ENCODE results near the gene TMED10.
"Not testable (repeated sequence)": the region's sequence is repeated elsewhere in the genome, so short reads cannot be mapped to it uniquely, and the experiment has no call there.

Gene TMED10

GRCh38 chr14:75156901-75157300 is 19.5 kb downstream of the TMED10 start:
- FAIRE-seq = no peak

GRCh38 chr14:75156111-75156510 is 20.3 kb downstream of the TMED10 start:
- no peak for FAIRE-seq

- FAIRE-seq = no peak
These were observed 21.2 kb downstream of the TMED10 start for GRCh38 chr14:75155169-75155568.

GRCh38 chr14:75153295-75153694 is 23.1 kb downstream of the TMED10 start:
- FAIRE-seq = no peak

GRCh38 chr14:75151851-75152250 is 24.6 kb downstream of the TMED10 start:
- FAIRE-seq = no peak

GRCh38 chr14:75150637-75151036 is 25.8 kb downstream of the TMED10 start:
- not testable (repeated sequence) for FAIRE-seq

- FAIRE-seq = no peak
These were observed 26.3 kb downstream of the TMED10 start for GRCh38 chr14:75150150-75150549.

GRCh38 chr14:75147423-75148071 is 28.9 kb downstream of the TMED10 start:
- no peak for FAIRE-seq

GRCh38 chr14:75144944-75145343 is 31.5 kb downstream of the TMED10 start:
- FAIRE-seq = no peak

- no peak for FAIRE-seq
These were observed 32.5 kb downstream of the TMED10 start for GRCh38 chr14:75143761-75144527.

- no peak for FAIRE-seq
These were observed 33.9 kb downstream of the TMED10 start for GRCh38 chr14:75142494-75142893.

- FAIRE-seq = no peak
These were observed 34.4 kb downstream of the TMED10 start for GRCh38 chr14:75141967-75142366.

GRCh38 chr14:75141062-75141461 is 35.4 kb downstream of the TMED10 start:
- FAIRE-seq = no peak

- FAIRE-seq = no peak
These were observed 35.8 kb downstream of the TMED10 start for GRCh38 chr14:75140620-75141019.

- no peak for FAIRE-seq
These were observed 37.2 kb downstream of the TMED10 start for GRCh38 chr14:75139185-75139584.

GRCh38 chr14:75138492-75138891 is 37.9 kb downstream of the TMED10 start:
- peak; percentile 64 for FAIRE-seq

GRCh38 chr14:75134644-75135043 is 41.8 kb downstream of the TMED10 start:
- no peak for FAIRE-seq

- FAIRE-seq = no peak
These were observed 42.8 kb downstream of the TMED10 start for GRCh38 chr14:75133597-75133996.

- peak; percentile 18 for FAIRE-seq
These were observed 43.9 kb downstream of the TMED10 start for GRCh38 chr14:75132382-75133086.

GRCh38 chr14:75128596-75128990 is 47.8 kb downstream of the TMED10 start:
- no peak for FAIRE-seq

GRCh38 chr14:75127903-75128595 is 48.4 kb downstream of the TMED10 start:
- no peak for FAIRE-seq

GRCh38 chr14:75127474-75127820 is 49.0 kb downstream of the TMED10 start:
- FAIRE-seq = not testable (repeated sequence)
